Activated CD4-positive, alpha-beta memory T cell treated with anti-CD3 and anti-CD28 coated beads, Interleukin-2, amount 10 ng/mL, durations not matched to agents 7 days and 5 days (primary cell): ENCODE results near the gene CTU2. TPM values are rescaled to one million over a fixed set of nuclear protein-coding genes. Genes with fewer than 3 reads are reported as not detected.

Experiments
- CTCF ChIA-PET: fragments of 350-600 bp; sonication (Branson Sonifier 250); formaldehyde crosslinking; loops from one replicate; lab custom pipeline; 2021; ENCODE audit warnings: antibody characterized with exemption, inconsistent platforms; lab: Charles Lee
- POLR2A ChIA-PET: fragments of 350-600 bp; sonication (Branson Sonifier 250); formaldehyde crosslinking; loops from one replicate; lab custom pipeline; 2021; ENCODE audit warnings: antibody characterized with exemption; lab: Charles Lee
- DNase-seq: peaks from one replicate; pipeline ENCODE4 v3.0.0-alpha.2; 2020
- H3K27ac Mint-ChIP-seq: one replicate; pipeline ENCODE4 v1.8.0; 2021; ENCODE audit warnings: mild to moderate bottlenecking, mixed read lengths
- H3K27me3 Mint-ChIP-seq: one replicate; pipeline ENCODE4 v1.8.0; 2021; ENCODE audit warnings: mixed read lengths
- H3K36me3 Mint-ChIP-seq: one replicate; pipeline ENCODE4 v1.8.0; 2021; ENCODE audit warnings: low read depth, mixed read lengths
- H3K4me1 Mint-ChIP-seq: one replicate; pipeline ENCODE4 v1.8.0; 2021; ENCODE audit warnings: mixed read lengths
- H3K4me3 Mint-ChIP-seq: one replicate; pipeline ENCODE4 v1.8.0; 2021; ENCODE audit warnings: mild to moderate bottlenecking, mixed read lengths
- H3K9me3 Mint-ChIP-seq: one replicate; pipeline ENCODE4 v1.8.0; 2021; ENCODE audit warnings: mixed read lengths
- total RNA-seq, 2 experiments: library from RNA; stranded (reverse); gene quantifications; one replicate each; pipeline ENCODE4 v1.2.3, GENCODE V29; 2021

The CTU2 gene
- total RNA-seq, 2 experiments from 2014 or later = 16.5 to 17.3 TPM

DNA sequence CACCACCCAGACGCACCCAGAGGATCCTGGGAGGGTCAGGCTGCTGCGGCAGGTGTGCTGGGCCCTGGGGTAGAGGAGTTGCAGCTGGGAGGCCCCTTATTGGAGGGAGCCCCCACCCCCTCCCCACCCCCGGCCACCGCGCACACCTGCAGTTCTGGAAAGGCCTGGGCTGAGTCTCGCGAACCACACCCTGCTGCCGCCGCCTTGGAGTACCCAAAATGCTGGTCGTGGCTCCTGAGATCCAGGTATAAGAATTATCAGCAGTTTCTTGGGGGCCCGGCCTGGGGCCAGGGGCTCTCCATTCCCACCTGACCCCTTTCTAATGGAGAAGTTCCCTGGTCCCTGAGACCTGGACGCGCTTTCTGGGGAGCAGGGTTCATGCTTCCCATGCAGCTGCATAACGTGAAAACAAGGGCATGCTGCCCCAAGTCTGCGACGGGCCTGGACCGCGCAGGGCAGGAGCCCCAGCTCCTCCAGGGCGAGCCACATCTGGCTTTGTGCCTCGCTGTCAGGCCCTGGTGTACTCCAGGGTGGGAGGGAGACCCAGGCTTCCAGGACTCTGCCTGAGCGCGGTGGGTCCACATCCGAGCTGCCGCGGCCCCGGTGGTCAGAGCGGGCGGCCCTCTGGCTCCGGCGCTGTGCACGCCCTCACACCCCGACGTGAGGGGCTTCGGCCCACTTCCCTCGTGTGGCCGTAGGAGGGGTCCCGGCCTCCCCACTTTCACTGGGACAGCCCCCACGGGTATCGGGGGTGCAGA lies 12.7 kb upstream of the CTU2 start:
- no peaks in the 10 kb centered on the region for H3K27me3 Mint-ChIP-seq
- H3K36me3 Mint-ChIP-seq = peaks cover 16% of the 10 kb centered on the region
- H3K4me1 Mint-ChIP-seq = peaks cover 62% of the 10 kb centered on the region
- CTCF ChIA-PET = interaction anchor here (0.9 to 1.4 kb wide), 2 partner anchors 8 to 57 kb away, joined by 3 read pairs; no protein-coding TSS in a partner anchor
- no peak overlapping the region for H3K4me3 Mint-ChIP-seq
- H3K27ac Mint-ChIP-seq = peak overlapping the region; percentile 44
- POLR2A ChIA-PET = interaction anchor here (0.7 to 5.8 kb wide), 3 partner anchors 9 to 119 kb away, joined by 3 to 77 read pairs (median 8); partner anchors contain the start of genes CTU2 and RNF166
- no peaks in the 10 kb centered on the region for H3K9me3 Mint-ChIP-seq
- no peak for DNase-seq

DNA sequence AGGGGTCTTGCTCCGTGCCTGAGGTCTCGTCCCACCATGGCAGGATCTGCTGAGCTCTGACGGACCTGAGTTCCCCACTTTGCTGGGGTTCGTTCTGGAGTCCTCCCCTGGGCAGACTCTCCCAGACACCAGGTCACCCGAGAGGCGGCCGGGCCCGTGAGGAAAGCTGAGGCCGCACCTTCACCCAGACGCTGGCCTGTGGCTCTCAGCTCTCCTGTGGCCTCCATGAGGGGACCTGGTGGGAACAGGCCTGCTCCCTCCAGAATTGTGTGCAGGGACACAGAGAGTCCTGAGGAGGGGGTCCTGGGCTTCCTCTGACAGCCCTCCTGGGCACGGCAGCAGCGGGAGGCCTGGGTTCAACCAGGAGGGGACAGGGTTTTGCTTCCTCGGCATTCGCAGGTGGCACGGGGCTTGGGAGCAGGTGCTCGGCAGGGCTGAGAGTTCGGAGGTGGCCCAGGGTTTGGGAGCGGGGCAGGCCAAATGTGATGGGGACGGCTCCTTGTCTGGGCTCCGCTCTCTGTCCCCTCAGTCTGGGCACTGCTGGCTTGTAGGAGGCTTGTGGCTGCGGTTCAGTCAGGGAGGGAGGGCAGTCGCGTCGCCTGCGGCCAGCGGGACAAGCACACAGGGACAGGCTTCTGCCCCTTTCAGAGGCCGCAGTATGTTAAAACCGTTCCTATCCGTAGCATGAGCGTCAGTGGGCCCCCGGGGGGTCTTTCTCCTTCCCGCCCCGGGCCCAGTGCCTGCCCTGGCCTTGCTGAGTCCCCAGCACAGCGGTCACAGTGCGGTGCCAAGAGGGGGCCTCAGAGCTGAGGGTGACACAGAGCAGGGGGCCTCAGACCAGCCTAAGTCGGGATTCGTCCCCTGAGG lies 11.8 kb upstream of the CTU2 start:
- H3K36me3 Mint-ChIP-seq = peaks cover 18% of the 10 kb centered on the region
- no peak overlapping the region for H3K4me3 Mint-ChIP-seq
- no peak for DNase-seq
- ChIA-PET CTCF (interaction anchor here (0.9 to 1.4 kb wide), 2 partner anchors 9 to 58 kb away, joined by 3 read pairs; no protein-coding TSS in a partner anchor), POLR2A (interaction anchor here (0.7 to 5.8 kb wide), 2 partner anchors 8 to 118 kb away, joined by 3 to 77 read pairs; partner anchors contain the start of genes CTU2 and RNF166)
- H3K9me3 Mint-ChIP-seq = no peaks in the 10 kb centered on the region
- no peaks in the 10 kb centered on the region for H3K27me3 Mint-ChIP-seq
- peak overlapping the region; percentile 54 for H3K27ac Mint-ChIP-seq
- H3K4me1 Mint-ChIP-seq = peaks cover 60% of the 10 kb centered on the region

DNA sequence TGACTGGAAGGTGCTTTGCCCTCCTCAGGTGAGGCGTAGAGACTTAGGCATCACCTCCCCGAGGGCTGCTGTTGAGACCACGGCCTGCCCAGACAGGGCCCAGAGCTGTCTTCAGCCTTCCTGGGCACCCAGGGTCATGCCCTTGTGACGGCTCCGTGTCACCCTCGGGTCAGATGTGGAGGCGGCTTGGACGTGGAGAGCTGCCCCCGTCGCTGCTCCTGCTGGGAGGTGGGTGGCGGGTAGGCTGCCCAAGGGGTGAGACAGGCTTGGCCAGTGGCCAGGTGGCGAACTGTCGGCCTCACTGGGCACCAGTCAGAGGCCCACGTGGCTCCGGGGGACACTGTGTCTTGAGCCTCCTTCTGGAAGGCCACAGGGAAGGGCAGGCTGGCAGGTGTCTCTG lies 11.1 kb upstream of the CTU2 start:
- no peak overlapping the region for H3K4me3 Mint-ChIP-seq

DNA sequence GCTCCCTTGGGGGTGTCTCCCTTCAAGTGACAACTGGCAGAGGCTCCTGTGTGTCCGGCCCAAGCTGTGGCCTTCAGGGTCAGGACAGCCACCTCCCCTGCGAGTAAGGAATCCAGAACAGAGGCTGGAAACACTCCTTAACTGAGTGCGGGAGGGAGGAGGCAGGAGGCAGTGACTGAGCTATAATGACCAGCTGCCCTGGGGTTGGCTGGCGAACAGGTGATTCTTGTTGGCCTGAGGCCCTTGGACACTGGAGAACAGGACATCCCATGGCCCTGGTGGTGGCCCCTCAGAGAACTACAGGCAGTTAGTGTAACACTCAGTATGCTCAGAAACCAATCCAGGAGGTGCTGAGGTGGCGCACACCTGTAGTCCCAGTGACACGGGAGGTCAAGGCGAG lies 10.6 kb upstream of the CTU2 start:
- CTCF ChIA-PET = no interaction called here
- no peak for DNase-seq
- H3K9me3 Mint-ChIP-seq = no peaks in the 10 kb centered on the region
- no peaks in the 10 kb centered on the region for H3K27me3 Mint-ChIP-seq
- peaks cover 62% of the 10 kb centered on the region for H3K4me1 Mint-ChIP-seq
- POLR2A ChIA-PET = interaction anchor here (0.8 kb wide), 1 partner anchor 115 kb away, joined by 3 read pairs; no protein-coding TSS in a partner anchor
- peak overlapping the region; percentile 62 for H3K27ac Mint-ChIP-seq
- H3K36me3 Mint-ChIP-seq = peaks cover 30% of the 10 kb centered on the region
- no peak overlapping the region for H3K4me3 Mint-ChIP-seq

More for the DNA sequence above, 11.1 kb upstream of the CTU2 start:
- Mint-ChIP-seq H3K9me3 (no peaks in the 10 kb centered on the region), H3K27me3 (no peaks in the 10 kb centered on the region), H3K36me3 (peaks cover 25% of the 10 kb centered on the region), H3K4me1 (peaks cover 62% of the 10 kb centered on the region), H3K27ac (peak overlapping the region; percentile 62)
- POLR2A ChIA-PET = interaction anchor here (0.8 kb wide), 1 partner anchor 115 kb away, joined by 3 read pairs; no protein-coding TSS in a partner anchor
- DNase-seq = no peak
- CTCF ChIA-PET = no interaction called here

DNA sequence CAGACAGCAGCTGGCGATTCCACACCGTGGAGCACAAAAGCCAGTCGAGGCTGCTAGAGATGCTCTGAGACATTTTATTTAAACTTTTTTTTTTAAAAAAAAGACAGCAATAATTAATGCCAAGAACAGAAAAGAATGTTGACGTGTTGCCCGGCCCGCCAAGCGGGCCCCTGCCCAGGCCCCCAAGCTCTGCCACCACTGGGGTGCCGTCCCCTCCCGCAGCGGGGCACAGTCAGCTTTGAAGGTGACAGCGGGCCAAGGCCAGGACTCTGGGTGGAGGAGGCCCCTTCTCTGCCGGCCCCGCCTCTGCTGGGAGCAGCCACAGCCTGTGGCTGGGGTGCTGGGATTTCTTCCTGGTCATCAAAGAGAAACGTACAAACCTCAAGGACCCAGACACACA lies 9.9 kb upstream of the CTU2 start:
- Mint-ChIP-seq H3K4me1 (peaks cover 60% of the 10 kb centered on the region), H3K27me3 (no peaks in the 10 kb centered on the region), H3K27ac (peak overlapping the region; percentile 16), H3K36me3 (peaks cover 35% of the 10 kb centered on the region), H3K4me3 (no peak overlapping the region), H3K9me3 (no peaks in the 10 kb centered on the region)
- CTCF ChIA-PET = no interaction called here
- no peak for DNase-seq
- POLR2A ChIA-PET = interaction anchor here (0.7 to 1.2 kb wide), 2 partner anchors 11 to 24 kb away, joined by 3 read pairs; no protein-coding TSS in a partner anchor

DNA sequence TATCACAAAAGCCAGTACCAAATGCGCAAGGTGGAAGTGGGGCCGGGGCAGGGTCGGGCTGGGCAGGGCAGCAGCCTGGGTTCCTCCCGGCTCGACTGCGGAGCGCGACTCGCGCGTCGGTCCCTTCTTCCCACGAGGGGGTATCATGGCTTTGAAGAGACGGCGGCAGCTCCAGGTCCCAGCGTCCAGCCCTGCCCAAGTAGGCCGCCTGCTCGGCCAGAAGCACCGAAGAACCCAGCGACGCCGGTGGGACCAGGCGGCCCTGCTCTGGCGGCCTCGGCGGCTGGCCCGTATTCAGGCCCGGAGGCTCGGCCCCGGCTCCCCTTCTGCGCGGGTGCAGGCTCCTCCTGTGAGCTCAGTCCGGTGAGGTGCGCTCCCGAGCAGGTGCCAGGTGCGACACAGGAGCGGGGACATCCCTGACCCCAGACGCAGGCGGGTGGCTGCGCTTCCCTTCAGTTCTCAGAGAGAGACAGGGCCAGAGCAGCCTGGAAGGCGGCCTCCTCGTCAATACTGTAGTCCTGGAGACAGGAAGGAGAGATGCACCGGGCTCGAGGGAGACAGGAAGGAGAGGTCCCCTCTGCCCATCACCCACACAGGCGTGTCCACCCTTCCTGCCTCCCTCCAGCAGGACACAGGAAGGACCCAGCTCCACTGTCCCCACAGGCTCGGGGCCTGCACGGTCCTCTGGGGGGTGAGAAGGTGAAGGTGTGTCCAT lies 9.0 kb upstream of the CTU2 start:
- H3K27me3 Mint-ChIP-seq = no peaks in the 10 kb centered on the region
- no peaks in the 10 kb centered on the region for H3K9me3 Mint-ChIP-seq
- no peak overlapping the region for H3K27ac Mint-ChIP-seq
- POLR2A ChIA-PET = interaction anchor here (1.2 to 1.7 kb wide), 2 partner anchors 10 to 12 kb away, joined by 3 to 4 read pairs; no protein-coding TSS in a partner anchor
- CTCF ChIA-PET = no interaction called here
- no peak for DNase-seq
- H3K4me1 Mint-ChIP-seq = peaks cover 60% of the 10 kb centered on the region
- no peak overlapping the region for H3K4me3 Mint-ChIP-seq
- H3K36me3 Mint-ChIP-seq = peaks cover 43% of the 10 kb centered on the region

DNA sequence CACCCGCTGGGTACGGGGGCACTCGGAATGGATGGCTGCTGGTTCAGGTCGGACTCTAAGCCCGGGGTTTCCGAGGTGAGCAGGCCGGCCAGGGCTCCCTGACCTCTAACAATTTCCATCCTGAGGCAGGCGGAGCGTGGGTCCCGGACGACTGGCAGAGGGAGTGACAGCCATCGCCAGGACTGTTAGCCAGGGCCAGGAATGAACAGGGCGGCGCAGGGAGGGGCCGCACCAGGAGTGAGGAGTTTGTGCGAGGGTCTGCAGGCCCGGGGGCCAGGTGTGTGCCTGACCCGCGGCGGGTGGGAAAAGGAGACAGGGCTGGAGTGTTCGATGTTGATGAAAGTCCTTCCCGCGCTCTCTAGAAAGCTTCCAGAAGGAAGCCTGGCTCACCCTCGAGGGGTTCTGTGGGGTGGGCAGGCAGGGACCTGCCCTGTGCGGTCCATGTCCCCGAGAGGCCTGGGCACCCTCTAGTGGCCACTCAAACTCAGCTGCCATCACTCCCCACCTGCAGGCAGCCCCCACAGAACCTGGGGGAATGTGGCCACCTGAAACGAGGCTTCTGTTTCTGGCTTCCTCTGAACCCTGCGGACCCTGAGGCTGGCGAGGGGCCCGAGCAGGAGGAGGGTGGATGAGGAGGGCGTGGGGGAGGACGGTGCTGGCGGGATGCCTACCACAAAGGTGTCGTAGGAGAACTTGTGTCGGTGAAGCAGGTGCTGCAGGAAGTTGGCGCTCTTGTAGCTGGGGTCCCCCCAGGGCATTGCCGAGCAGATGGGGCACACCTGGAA lies 8.3 kb upstream of the CTU2 start:
- no peak for DNase-seq
- H3K4me3 Mint-ChIP-seq = no peak overlapping the region
- H3K9me3 Mint-ChIP-seq = no peaks in the 10 kb centered on the region
- peaks cover 60% of the 10 kb centered on the region for H3K4me1 Mint-ChIP-seq
- POLR2A ChIA-PET = interaction anchor here (1.7 kb wide), 1 partner anchor 11 kb away, joined by 4 read pairs; no protein-coding TSS in a partner anchor
- H3K36me3 Mint-ChIP-seq = peaks cover 51% of the 10 kb centered on the region
- CTCF ChIA-PET = interaction anchor here (0.8 kb wide), 1 partner anchor 39 kb away, joined by 3 read pairs; no protein-coding TSS in a partner anchor
- H3K27me3 Mint-ChIP-seq = no peaks in the 10 kb centered on the region
- peak overlapping the region; percentile 21 for H3K27ac Mint-ChIP-seq

DNA sequence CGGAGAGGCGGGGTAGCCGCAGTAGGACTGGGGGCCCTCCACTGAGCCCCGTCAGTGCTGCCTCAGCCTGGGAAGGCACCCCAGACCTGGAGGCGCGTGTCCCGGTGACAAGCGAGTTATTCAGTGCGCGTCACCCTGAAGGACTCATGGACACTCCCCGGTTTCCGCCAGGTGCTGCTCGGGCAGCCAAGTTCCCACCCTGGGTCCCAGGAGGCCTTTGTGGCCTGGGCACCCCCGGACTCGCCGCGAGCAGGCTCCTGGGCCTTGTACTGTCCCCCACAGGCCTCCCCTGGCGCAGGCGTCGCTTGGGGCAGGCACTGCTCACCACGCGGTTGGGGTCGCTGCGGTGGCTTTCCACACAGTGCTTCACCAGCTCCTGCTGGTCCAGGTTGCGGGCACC lies 7.7 kb upstream of the CTU2 start:
- H3K4me3 Mint-ChIP-seq = no peak overlapping the region

DNA sequence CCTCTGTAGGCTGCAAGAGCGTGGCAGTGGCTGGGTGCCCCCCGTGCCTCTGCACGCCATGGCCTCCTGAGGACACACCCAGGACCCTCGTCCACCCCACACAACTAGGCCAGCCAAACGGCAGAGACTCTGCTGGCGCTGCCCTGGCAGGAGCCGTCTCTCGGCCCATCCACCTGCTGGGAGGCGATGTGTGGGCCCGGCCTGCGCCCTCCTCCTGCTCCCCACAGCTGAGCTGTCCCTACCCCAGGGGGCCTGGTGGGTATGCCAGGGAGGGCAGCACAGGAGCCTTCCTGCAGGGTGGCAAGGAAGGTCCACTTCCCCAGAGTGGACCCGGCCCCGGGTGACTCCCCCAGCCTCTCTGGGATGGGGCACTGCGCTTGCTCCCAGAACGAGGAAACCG lies 7.1 kb upstream of the CTU2 start:
- Mint-ChIP-seq H3K9me3 (no peaks in the 10 kb centered on the region), H3K4me1 (peaks cover 61% of the 10 kb centered on the region), H3K36me3 (peaks cover 58% of the 10 kb centered on the region), H3K27me3 (no peaks in the 10 kb centered on the region), H3K4me3 (no peak overlapping the region), H3K27ac (no peak overlapping the region)
- POLR2A ChIA-PET = interaction anchor here (6.9 kb wide), 1 partner anchor 83 kb away, joined by 91 read pairs; the partner anchor contains the start of gene PIEZO1
- CTCF ChIA-PET = no interaction called here
- DNase-seq = no peak

More for the DNA sequence above, 7.7 kb upstream of the CTU2 start:
- ChIA-PET CTCF (interaction anchor here (0.8 kb wide), 1 partner anchor 39 kb away, joined by 3 read pairs; no protein-coding TSS in a partner anchor), POLR2A (interaction anchor here (1.7 kb wide), 1 partner anchor 11 kb away, joined by 4 read pairs; no protein-coding TSS in a partner anchor)
- H3K4me1 Mint-ChIP-seq = peaks cover 60% of the 10 kb centered on the region
- H3K27me3 Mint-ChIP-seq = no peaks in the 10 kb centered on the region
- H3K36me3 Mint-ChIP-seq = peaks cover 55% of the 10 kb centered on the region
- no peaks in the 10 kb centered on the region for H3K9me3 Mint-ChIP-seq
- peak overlapping the region; percentile 21 for H3K27ac Mint-ChIP-seq
- no peak for DNase-seq

DNA sequence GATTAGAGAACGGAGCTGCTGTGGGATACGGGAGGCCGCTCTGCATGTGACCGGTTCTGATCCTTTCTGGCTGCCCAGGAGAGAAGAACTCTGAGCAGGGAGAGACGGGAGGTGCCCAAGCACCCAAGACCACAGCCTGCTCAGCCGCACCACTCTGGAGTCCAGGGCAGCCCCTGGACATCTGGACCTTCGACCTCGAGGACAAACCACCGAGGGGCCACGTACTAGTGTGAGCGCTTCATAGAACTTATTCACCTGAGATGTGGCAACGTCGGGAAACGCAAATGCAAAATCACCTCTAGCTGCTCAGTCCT lies 6.0 kb upstream of the CTU2 start:
- Mint-ChIP-seq H3K27ac (peak overlapping the region; percentile 98), H3K36me3 (peaks cover 59% of the 10 kb centered on the region), H3K9me3 (no peaks in the 10 kb centered on the region), H3K4me1 (peaks cover 63% of the 10 kb centered on the region), H3K27me3 (no peaks in the 10 kb centered on the region), H3K4me3 (peak overlapping the region; percentile 95)
- CTCF ChIA-PET = interaction anchor here (0.5 to 5.6 kb wide), 5 partner anchors 9 to 81 kb away, joined by 3 to 26 read pairs (median 5); no protein-coding TSS in a partner anchor
- POLR2A ChIA-PET = interaction anchor here (0.9 to 8.1 kb wide), 18 partner anchors 8 to 129 kb away, joined by 3 to 91 read pairs (median 13); partner anchors contain the start of genes APRT, CDT1, CYBA and MVD
- DNase-seq = no peak
